HepG2 (cell line): ENCODE measurements around the gene HAUS7. TPM values are rescaled to one million over a fixed set of nuclear protein-coding genes. Genes with fewer than 3 reads are reported as not detected.

Source experiments
- ATAC-seq: fragments of 200-7000 bp; cut with Tn5 transposase; 3 replicates; pipeline ENCODE4 v1.9.1; 2020; ENCODE audit warnings: mild to moderate bottlenecking, moderate library complexity
- BruUV-seq: library from RNA; stranded (reverse); fragments of 400-500 nt; replicated peaks from 2 replicates; lab custom pipeline; 2021; lab: Mats Ljungman, UMichigan
- CTCF ChIA-PET: fragments of 300-600 bp; formaldehyde crosslinking; extraction: SDS; loops from one replicate; lab custom pipeline; 2021; ENCODE audit warnings: low total read pairs, inconsistent platforms, low intra/inter-chr PET ratio; lab: Yijun Ruan, JAX
- POLR2A ChIA-PET: fragments of 350-600 bp; sonication (Branson Sonifier 250); formaldehyde crosslinking; loops from one replicate; lab custom pipeline; 2020; ENCODE audit warnings: antibody characterized with exemption, inconsistent platforms; lab: Yijun Ruan, JAX
- DNase-seq: peaks from one replicate; pipeline ENCODE4 v3.0.0-alpha.2; 2015; ENCODE audit warnings: low spot score
- FAIRE-seq: peaks from 3 replicates; lab custom pipeline; 2011; peaks lifted over from hg19 to GRCh38; lab: Jason Lieb, UNC
- H2AFZ ChIP-seq: one replicate; pipeline ENCODE4 v1.6.1; 2011; ENCODE audit warnings: low read length, inconsistent platforms
- H3K27ac ChIP-seq: fragments of 300-600 bp; 3 replicates; pipeline ENCODE4 v1.8.0; 2011; ENCODE audit warnings: mixed run types, mild to moderate bottlenecking, mixed read lengths, low read length, inconsistent platforms; ENCODE audit not compliant: insufficient read depth; ENCODE audit errors: extremely low read length
- H3K27me3 ChIP-seq, 2 experiments: fragments of 200-600 bp in 1 of 2; 2 replicates in 1 of 2; 3 replicates in 1 of 2; pipeline versions ENCODE4 v1.6.0 to v1.8.0; 2011; ENCODE audit warnings: low read length in 2 of 2, mild to moderate bottlenecking in 2 of 2, moderate library complexity in 2 of 2, inconsistent platforms in 1 of 2; ENCODE audit not compliant: insufficient read depth in 2 of 2, control insufficient read depth in 1 of 2
- H3K36me3 ChIP-seq, 2 experiments: fragments of 200-600 bp in 1 of 2; replicated peaks in 1 of 2; 2 replicates in 1 of 2; 3 replicates in 1 of 2; pipeline versions ENCODE4 v1.5.1 to v1.8.0; 2011; ENCODE audit warnings: low read length in 2 of 2, inconsistent platforms in 1 of 2; ENCODE audit not compliant: insufficient read depth in 2 of 2, control insufficient read depth in 1 of 2
- H3K4me1 ChIP-seq: 2 replicates; pipeline ENCODE4 v1.5.1; 2012; ENCODE audit warnings: low read length, inconsistent platforms; ENCODE audit not compliant: insufficient read depth
- H3K4me2 ChIP-seq: 2 replicates; pipeline ENCODE4 v1.6.0; 2011; ENCODE audit warnings: low read depth, low read length, inconsistent platforms
- H3K4me3 ChIP-seq, 3 experiments: fragments of 200-600 bp in 1 of 3; sonication (generic), shearing (Covaris generic) in 1 of 3; replicated peaks in 1 of 3; 2 replicates each; pipeline ENCODE4 v1.5.1; 2011 to 2016; ENCODE audit warnings: low read length in 3 of 3, inconsistent platforms in 2 of 3, low read depth in 2 of 3, mild to moderate bottlenecking in 2 of 3, control low read depth in 1 of 3, mixed read lengths in 1 of 3; ENCODE audit not compliant: insufficient read depth in 1 of 3
- H3K79me2 ChIP-seq: one replicate; pipeline ENCODE4 v1.6.1; 2011; ENCODE audit warnings: low read length, inconsistent platforms; ENCODE audit not compliant: insufficient read depth
- H3K9ac ChIP-seq: 2 replicates; pipeline ENCODE4 v1.6.0; 2011; ENCODE audit warnings: mild to moderate bottlenecking, low read depth, low read length, inconsistent platforms; ENCODE audit not compliant: insufficient read depth
- H3K9me3 ChIP-seq: 2 replicates; pipeline ENCODE4 v1.5.1; 2012; ENCODE audit warnings: mild to moderate bottlenecking, low read length
- H4K20me1 ChIP-seq: 2 replicates; pipeline ENCODE4 v1.6.0; 2011; ENCODE audit warnings: inconsistent platforms, mild to moderate bottlenecking, low read length, moderate library complexity; ENCODE audit not compliant: insufficient read depth
- ATF3 ChIP-seq: sonication (generic); formaldehyde crosslinking; IDR thresholded peaks from 2 replicates; pipeline ENCODE4 v1.4.0; 2020; ENCODE audit warnings: missing genetic modification reagents
- CENPX ChIP-seq: sonication (generic); formaldehyde crosslinking; IDR thresholded peaks from 2 replicates; pipeline ENCODE4 v1.9.0; 2021; ENCODE audit warnings: mild to moderate bottlenecking, missing genetic modification reagents, moderate library complexity
- ETV6 ChIP-seq: sonication (generic); formaldehyde crosslinking; conservative IDR thresholded peaks from 2 replicates; pipeline ENCODE4 v1.4.0; 2020; ENCODE audit warnings: missing genetic modification reagents
- MED8 ChIP-seq: sonication (generic); formaldehyde crosslinking; IDR thresholded peaks from 2 replicates; pipeline ENCODE4 v1.8.1; 2023; ENCODE audit warnings: mild to moderate bottlenecking, missing genetic modification reagents; ENCODE audit not compliant: insufficient replicate concordance
- NR2F2 ChIP-seq: IDR thresholded peaks from 2 replicates; pipeline ENCODE4 v1.6.1; 2012; ENCODE audit warnings: low read depth, inconsistent platforms, borderline replicate concordance
- RXRA ChIP-seq: sonication (generic); formaldehyde crosslinking; IDR thresholded peaks from 2 replicates; pipeline ENCODE4 v1.5.1; 2020; ENCODE audit warnings: missing genetic modification reagents
- SMARCC2 ChIP-seq: fragments of 450-650 bp; IDR thresholded peaks from 2 replicates; pipeline ENCODE4 v1.6.1; 2017; ENCODE audit warnings: antibody characterized with exemption, mild to moderate bottlenecking
- ZNF564 ChIP-seq: sonication (generic); formaldehyde crosslinking; IDR thresholded peaks from 2 replicates; pipeline ENCODE4 v1.8.1; 2023; ENCODE audit warnings: mild to moderate bottlenecking, missing genetic modification reagents
- ZNF576 ChIP-seq: sonication (generic); formaldehyde crosslinking; IDR thresholded peaks from 2 replicates; pipeline ENCODE4 v1.4.0; 2020; ENCODE audit warnings: mild to moderate bottlenecking, missing genetic modification reagents
- ZNF792 ChIP-seq: IDR thresholded peaks from 2 replicates; pipeline ENCODE4 v1.6.1; 2016
- WGBS: methylation state at CpG from one replicate; pipeline ENCODE4 v1.1.6; 2017; ENCODE audit warnings: low lambda C conversion rate; 5-methylcytosine and 5-hydroxymethylcytosine counted together
- in situ Hi-C: cut with HindIII; loops from 2 replicates; pipeline ENCODE4 v1.10.0; 2017; ENCODE audit warnings: low pct_unique_long_range_greater_than_20kb; ENCODE audit not compliant: extremely low pct_ligation_motif_present
- intact Hi-C: fragments of 100-400 bp; cut with micrococcal nuclease; formaldehyde crosslinking; loops from one replicate; pipeline ENCODE4 v1.10.0; 2022; ENCODE audit not compliant: unreplicated experiment
- polyA plus RNA-seq, 8 experiments: library from polyadenylated mRNA; depleted of rRNA in 3 of 8; stranded (reverse) in 7 of 8; unstranded in 1 of 8; fragments of >200 nt; fragmentation: Illumina TruSeq in 4 of 8; extraction: Trizol in 4 of 8; gene quantifications; 2 replicates each; pipeline versions ENCODE4 v1.2.1 to v1.2.3, GENCODE V29; 2011 to 2016; ENCODE audit warnings: low read depth in 4 of 8, missing spikeins in 1 of 8, mixed read lengths in 1 of 8; ENCODE audit not compliant: insufficient read depth in 1 of 8
- total RNA-seq, 5 experiments: library from RNA; depleted of rRNA; stranded (reverse); fragments of >200 nt; fragmentation: Illumina TruSeq; extraction: Trizol; gene quantifications; 2 replicates each; pipeline ENCODE4 v1.2.3, GENCODE V29; 2016; ENCODE audit warnings: low read depth in 1 of 5
- TF ChIP-seq, protein P1 (sequence below): sonication (generic); formaldehyde crosslinking; IDR thresholded peaks from 2 replicates; pipeline ENCODE4 v1.8.0; 2022; ENCODE audit warnings: missing genetic modification reagents, mild to moderate bottlenecking, moderate library complexity, borderline replicate concordance
- TF ChIP-seq, protein P2 (sequence below): sonication (generic); formaldehyde crosslinking; IDR thresholded peaks from 2 replicates; pipeline ENCODE4 v1.8.1; 2023; ENCODE audit warnings: missing genetic modification reagents, mild to moderate bottlenecking, borderline replicate concordance
- TF ChIP-seq, protein P3 (sequence below): sonication (generic); formaldehyde crosslinking; IDR thresholded peaks from 2 replicates; pipeline ENCODE4 v1.4.0; 2020; ENCODE audit warnings: mild to moderate bottlenecking, missing genetic modification reagents

HAUS7 gene
- total and polyA plus RNA-seq, 2 of the 13 experiments (the other 11 are each of a cell fraction or from before 2014, with no cell fraction given), result 10.9 to 42.4 TPM

DNA sequence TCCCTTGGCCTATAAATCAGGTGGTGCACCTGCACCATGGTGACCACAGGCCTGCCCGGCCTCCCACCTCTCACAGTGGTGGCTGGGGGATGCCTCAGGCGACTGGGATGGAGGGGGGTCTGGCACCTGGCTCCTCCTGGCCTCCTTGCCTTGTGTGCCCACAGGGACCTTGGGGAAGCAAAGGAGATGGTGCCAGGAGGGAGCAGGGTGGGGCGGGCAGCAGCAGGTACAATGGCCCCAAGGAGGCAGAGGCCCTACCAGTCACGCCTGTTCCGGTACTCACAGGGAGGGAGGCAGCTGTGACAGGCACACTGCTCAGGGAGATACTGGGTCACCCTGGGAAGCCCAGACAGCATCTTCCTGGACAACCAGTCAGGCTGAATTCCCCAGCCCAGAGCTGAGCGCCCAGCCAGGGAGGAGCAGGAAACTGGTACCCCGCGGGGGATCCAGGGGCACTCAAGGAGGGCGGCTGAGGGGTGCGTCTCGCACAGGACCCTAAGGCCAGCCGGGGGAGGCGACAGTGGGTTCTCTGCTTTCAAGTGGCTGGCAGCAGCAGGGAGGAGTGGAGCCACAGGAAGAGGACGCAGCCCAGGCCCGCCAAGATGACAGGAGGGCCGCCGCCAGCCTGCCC lies 23.3 kb downstream of the HAUS7 start:
- FAIRE-seq (no peak), ATAC-seq (no peak), DNase-seq (no peak)
- ChIA-PET POLR2A (no interaction called here), CTCF (no interaction called here)
- no peak overlapping the region for H3K4me3 ChIP-seq
- no peak overlapping the region for H3K9ac ChIP-seq
- no peaks in the 10 kb centered on the region for H3K27me3 ChIP-seq
- TF ChIP-seq CENPX, result no peak
- TF ChIP-seq, protein P1, sequence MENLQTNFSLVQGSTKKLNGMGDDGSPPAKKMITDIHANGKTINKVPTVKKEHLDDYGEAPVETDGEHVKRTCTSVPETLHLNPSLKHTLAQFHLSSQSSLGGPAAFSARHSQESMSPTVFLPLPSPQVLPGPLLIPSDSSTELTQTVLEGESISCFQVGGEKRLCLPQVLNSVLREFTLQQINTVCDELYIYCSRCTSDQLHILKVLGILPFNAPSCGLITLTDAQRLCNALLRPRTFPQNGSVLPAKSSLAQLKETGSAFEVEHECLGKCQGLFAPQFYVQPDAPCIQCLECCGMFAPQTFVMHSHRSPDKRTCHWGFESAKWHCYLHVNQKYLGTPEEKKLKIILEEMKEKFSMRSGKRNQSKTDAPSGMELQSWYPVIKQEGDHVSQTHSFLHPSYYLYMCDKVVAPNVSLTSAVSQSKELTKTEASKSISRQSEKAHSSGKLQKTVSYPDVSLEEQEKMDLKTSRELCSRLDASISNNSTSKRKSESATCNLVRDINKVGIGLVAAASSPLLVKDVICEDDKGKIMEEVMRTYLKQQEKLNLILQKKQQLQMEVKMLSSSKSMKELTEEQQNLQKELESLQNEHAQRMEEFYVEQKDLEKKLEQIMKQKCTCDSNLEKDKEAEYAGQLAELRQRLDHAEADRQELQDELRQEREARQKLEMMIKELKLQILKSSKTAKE (CRISPR knock-in tag), result no peak
- no peak for TF ChIP-seq SMARCC2
- TF ChIP-seq, protein P2, sequence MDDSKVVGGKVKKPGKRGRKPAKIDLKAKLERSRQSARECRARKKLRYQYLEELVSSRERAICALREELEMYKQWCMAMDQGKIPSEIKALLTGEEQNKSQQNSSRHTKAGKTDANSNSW, result no peak
- TF ChIP-seq MED8, result no peak
- no peak for TF ChIP-seq ETV6 (CRISPR knock-in tag)
- TF ChIP-seq, protein P3, sequence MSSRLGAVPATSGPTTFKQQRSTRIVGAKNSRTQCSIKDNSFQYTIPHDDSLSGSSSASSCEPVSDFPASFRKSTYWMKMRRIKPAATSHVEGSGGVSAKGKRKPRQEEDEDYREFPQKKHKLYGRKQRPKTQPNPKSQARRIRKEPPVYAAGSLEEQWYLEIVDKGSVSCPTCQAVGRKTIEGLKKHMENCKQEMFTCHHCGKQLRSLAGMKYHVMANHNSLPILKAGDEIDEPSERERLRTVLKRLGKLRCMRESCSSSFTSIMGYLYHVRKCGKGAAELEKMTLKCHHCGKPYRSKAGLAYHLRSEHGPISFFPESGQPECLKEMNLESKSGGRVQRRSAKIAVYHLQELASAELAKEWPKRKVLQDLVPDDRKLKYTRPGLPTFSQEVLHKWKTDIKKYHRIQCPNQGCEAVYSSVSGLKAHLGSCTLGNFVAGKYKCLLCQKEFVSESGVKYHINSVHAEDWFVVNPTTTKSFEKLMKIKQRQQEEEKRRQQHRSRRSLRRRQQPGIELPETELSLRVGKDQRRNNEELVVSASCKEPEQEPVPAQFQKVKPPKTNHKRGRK, result no peak
- no peak for TF ChIP-seq ZNF792 (CRISPR knock-in tag)
- TF ChIP-seq RXRA (CRISPR knock-in tag), result no peak
- no peak for TF ChIP-seq ATF3
- no peak for TF ChIP-seq ZNF564
- TF ChIP-seq ZNF576 (CRISPR knock-in tag), result no peak
- no peak for TF ChIP-seq NR2F2
- 100% methylated on average over 3 of the region's 17 CpGs for WGBS
- H3K9me3 ChIP-seq, result no peaks in the 10 kb centered on the region
- H3K4me2 ChIP-seq, result no peak overlapping the region
- no TSS peak for BruUV-seq
- no peaks in the 10 kb centered on the region for H3K79me2 ChIP-seq
- H3K36me3 ChIP-seq, result no peaks in the 10 kb centered on the region
- H3K27ac ChIP-seq, result no peak overlapping the region
- intact Hi-C loops (no loop called here), in situ Hi-C loops (no loop called here)
- H2AFZ ChIP-seq, result no peak overlapping the region
- H3K4me1 ChIP-seq, result no peaks in the 10 kb centered on the region
- H4K20me1 ChIP-seq, result no peaks in the 10 kb centered on the region
